A673 (cell line): ENCODE measurements around the gene ACSL5.

Experiments used
- EZH2 ChIP-seq: fragments of 200-600 bp; sonication (generic); IDR thresholded peaks from 2 replicates; pipeline ENCODE4 v1.6.1; 2017; ENCODE audit warnings: borderline replicate concordance, low read depth, mild to moderate bottlenecking, mixed read lengths, antibody characterized with exemption, low read length; ENCODE audit not compliant: poor library complexity, severe bottlenecking
- TF ChIP-seq, protein P1 (sequence below): fragments of 300-800, 200-600 bp; sonication (generic); conservative IDR thresholded peaks from 2 replicates; pipeline ENCODE4 v1.5.1; 2017; ENCODE audit warnings: low read depth, mild to moderate bottlenecking, antibody characterized with exemption, low read length, moderate library complexity, mixed read lengths

DNA sequence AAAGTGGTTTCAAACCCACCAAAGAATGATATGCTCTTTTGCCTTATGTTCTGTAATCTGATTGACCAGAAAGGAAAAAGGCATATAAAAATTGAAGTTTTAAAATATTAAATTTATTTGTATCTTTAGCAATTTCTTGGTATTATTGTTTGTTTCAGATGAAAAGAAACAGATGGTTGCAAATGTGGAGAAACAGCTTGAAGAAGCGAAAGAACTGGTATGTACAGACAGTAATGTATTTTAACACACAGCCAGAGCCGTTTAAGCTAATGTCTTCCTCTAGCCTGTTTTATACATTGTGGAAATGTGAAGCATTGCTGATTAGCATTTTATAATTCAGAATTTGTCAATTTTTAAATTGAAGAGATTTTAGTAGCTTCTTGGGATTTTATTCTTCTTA lies 86.5 kb downstream of the ACSL5 start:
- TF ChIP-seq, protein P1, sequence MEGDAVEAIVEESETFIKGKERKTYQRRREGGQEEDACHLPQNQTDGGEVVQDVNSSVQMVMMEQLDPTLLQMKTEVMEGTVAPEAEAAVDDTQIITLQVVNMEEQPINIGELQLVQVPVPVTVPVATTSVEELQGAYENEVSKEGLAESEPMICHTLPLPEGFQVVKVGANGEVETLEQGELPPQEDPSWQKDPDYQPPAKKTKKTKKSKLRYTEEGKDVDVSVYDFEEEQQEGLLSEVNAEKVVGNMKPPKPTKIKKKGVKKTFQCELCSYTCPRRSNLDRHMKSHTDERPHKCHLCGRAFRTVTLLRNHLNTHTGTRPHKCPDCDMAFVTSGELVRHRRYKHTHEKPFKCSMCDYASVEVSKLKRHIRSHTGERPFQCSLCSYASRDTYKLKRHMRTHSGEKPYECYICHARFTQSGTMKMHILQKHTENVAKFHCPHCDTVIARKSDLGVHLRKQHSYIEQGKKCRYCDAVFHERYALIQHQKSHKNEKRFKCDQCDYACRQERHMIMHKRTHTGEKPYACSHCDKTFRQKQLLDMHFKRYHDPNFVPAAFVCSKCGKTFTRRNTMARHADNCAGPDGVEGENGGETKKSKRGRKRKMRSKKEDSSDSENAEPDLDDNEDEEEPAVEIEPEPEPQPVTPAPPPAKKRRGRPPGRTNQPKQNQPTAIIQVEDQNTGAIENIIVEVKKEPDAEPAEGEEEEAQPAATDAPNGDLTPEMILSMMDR: no peak
- TF ChIP-seq EZH2: no peak
